HAP-1 (cell line): Measurements from ENCODE around the gene GNAT3.

ENCODE experiments used
- DNase-seq, 2 experiments: peaks; one replicate each; pipeline ENCODE4 v3.0.0-alpha.2; 2016 to 2020; ENCODE audit warnings: low spot score in 2 of 2
- H3K27me3 ChIP-seq: fragments of 250-450 bp; sonication (Bioruptor Pico); 2 replicates; pipeline ENCODE4 v1.5.1; 2020; ENCODE audit warnings: low read depth, mild to moderate bottlenecking, moderate library complexity
- H3K36me3 ChIP-seq: fragments of 250-450 bp; sonication (Bioruptor Pico); replicated peaks from 2 replicates; pipeline ENCODE4 v1.5.1; 2020; ENCODE audit warnings: mild to moderate bottlenecking
- H3K4me1 ChIP-seq: fragments of 250-450 bp; sonication (Bioruptor Pico); 2 replicates; pipeline ENCODE4 v1.5.1; 2020; ENCODE audit warnings: mild to moderate bottlenecking
- H3K4me3 ChIP-seq: fragments of 250-450 bp; sonication (Bioruptor Pico); 2 replicates; pipeline ENCODE4 v1.5.1; 2020; ENCODE audit warnings: mild to moderate bottlenecking, moderate library complexity
- H3K9me3 ChIP-seq: fragments of 250-450 bp; sonication (Bioruptor Pico); 2 replicates; pipeline ENCODE4 v1.5.1; 2020; ENCODE audit warnings: mild to moderate bottlenecking, moderate library complexity
- in situ Hi-C: fragments of 300-500 bp; cut with MboI; formaldehyde crosslinking; loops from 3 replicates; pipeline ENCODE4 v1.14.3; 2020; ENCODE audit warnings: low sequenced_read_pairs, inconsistent platforms, mixed read lengths

The GNAT3 gene

DNA sequence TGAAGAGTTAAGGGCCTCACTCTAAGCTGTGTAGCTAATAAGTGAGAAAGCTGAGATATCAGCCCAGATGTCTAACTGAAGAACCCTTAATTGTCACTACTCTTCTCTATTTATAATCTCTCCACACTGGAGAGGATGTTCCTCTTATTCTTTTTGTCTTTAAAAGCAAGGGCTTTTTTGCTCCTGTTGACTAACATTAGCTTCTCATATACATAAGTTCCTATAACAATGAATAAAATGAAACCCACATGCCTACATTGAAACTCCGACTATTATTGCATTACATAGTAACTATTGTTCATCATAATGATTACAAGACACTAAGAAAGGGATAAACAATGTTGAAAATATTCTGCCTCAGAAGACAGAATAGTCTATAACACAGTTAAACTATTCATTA lies 67.1 kb downstream of the GNAT3 start:
- DNase-seq, result peak in 1 of 2 experiments; percentile 70
- in situ Hi-C loops, result loop anchor here (25.0 kb wide), 2 partner anchors 217 to 1017 kb away; no protein-coding TSS in a partner anchor
- no peaks in the 10 kb centered on the region for H3K36me3 ChIP-seq
- H3K27me3 ChIP-seq, result no peaks in the 10 kb centered on the region
- no peaks in the 10 kb centered on the region for H3K9me3 ChIP-seq
- H3K4me1 ChIP-seq, result peaks cover 13% of the 10 kb centered on the region
- no peak overlapping the region for H3K4me3 ChIP-seq

DNA sequence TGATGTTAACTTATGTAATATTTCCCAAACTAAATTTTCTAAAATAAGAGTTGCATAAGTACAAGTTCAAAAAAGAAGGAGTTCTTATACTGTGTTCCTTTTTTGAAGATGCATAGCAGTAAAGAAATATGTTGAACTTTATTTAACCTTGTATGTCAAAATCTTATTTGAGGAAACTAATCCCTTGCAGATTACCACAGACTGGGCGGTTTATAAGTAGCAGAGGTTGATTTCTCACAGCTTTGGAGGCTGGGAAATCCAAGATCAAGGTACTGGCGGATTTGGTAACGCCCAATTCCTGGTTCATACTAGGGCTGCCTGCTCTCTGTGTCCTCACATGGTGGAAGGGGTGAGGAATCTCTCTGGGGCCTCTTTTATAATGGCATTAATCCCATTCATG lies 68.5 kb downstream of the GNAT3 start:
- DNase-seq, result no peak
- Histone ChIP-seq H3K36me3 (no peaks in the 10 kb centered on the region), H3K4me3 (no peak overlapping the region), H3K4me1 (peaks cover 13% of the 10 kb centered on the region), H3K9me3 (no peaks in the 10 kb centered on the region), H3K27me3 (no peaks in the 10 kb centered on the region)
- in situ Hi-C loops, result loop anchor here (25.0 kb wide), 2 partner anchors 219 to 1019 kb away; no protein-coding TSS in a partner anchor

GRCh38 chr7:80440883-80441282 lies 71.0 kb downstream of the GNAT3 start:
- Histone ChIP-seq H3K9me3 (no peaks in the 10 kb centered on the region; the same call in 1 of the 2 replicates), H3K4me3 (no peak overlapping the region), H3K36me3 (no peaks in the 10 kb centered on the region), H3K4me1 (peaks cover 13% of the 10 kb centered on the region), H3K27me3 (no peaks in the 10 kb centered on the region)
- in situ Hi-C loops, result loop anchor here (25.0 kb wide), 2 partner anchors 221 to 1021 kb away; no protein-coding TSS in a partner anchor
- DNase-seq, result no peak

DNA sequence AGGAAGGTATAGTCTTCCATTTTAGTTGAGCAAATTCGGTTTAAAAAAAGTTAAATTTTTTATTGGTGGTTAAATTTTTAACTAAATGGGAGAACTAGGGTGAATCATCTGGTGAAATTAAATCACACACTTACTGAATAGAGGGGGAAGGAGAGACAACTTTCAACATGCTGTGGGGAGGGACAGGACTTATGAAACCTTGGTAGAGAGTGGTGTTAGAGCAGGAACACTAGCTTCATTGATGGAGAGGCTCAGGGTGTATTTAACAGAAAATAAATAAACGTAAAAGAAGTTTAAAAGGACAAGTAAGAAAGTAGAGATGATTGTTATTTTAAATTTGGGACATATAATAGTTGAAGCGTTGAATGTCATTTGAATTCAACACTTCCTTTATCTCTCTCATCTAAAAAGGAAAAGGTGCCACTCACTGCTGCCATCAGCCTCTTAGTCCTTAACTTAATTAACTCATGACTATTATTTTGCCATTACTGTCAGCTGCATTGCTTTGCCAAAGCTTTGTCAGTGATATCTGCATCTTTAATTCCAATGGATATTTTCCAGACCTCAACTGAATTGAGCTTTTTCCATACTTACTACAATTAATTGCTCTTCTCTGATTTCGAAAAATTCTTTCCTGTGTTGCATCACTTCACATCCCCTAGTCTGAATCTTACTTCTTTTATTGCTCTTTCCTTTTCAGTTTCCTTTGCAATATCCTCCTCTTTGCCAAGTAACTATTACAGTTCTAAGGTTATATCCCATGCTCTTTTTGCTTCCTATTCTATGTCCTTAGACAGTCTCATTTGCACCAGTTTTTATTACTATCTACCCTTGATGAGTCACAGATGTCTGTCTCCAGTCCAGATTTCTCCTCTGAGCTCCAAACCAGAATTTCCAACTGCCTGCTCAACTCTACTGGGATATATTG lies 71.7 kb downstream of the GNAT3 start:
- in situ Hi-C loops, result loop anchor here (25.0 kb wide), 2 partner anchors 222 to 1022 kb away; no protein-coding TSS in a partner anchor
- DNase-seq, result no peak
- no peaks in the 10 kb centered on the region for H3K27me3 ChIP-seq

DNA sequence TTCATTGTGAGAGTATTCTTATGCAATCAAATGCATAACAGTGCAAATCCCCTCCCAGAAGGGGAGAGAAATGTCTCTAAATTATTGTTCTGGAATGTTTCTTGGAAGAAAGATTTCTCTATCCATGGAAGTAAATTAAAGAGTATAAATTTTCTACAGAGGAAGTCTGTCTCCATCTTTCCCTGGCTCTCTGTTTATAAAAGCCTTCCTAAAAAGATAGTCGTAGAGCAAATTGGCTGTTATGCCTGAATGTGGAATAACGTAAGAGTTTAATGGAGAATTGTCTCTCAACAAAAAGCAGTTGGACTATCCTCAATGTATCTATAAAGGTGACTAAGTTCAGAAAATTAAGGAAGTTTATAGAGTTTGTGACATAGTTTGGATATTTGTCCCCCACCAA lies 76.3 kb downstream of the GNAT3 start:
- DNase-seq, result no peak
- no peak overlapping the region for H3K4me3 ChIP-seq
- in situ Hi-C loops, result loop anchor here (25.0 kb wide), 2 partner anchors 227 to 1027 kb away; no protein-coding TSS in a partner anchor
- H3K9me3 ChIP-seq, result no peaks in the 10 kb centered on the region; the same call in 1 of the 2 replicates
- H3K27me3 ChIP-seq, result no peaks in the 10 kb centered on the region
- H3K36me3 ChIP-seq, result no peaks in the 10 kb centered on the region
- peaks cover 14% of the 10 kb centered on the region for H3K4me1 ChIP-seq

More for the DNA sequence above, 71.7 kb downstream of the GNAT3 start:
- no peak overlapping the region for H3K4me3 ChIP-seq
- H3K36me3 ChIP-seq, result no peaks in the 10 kb centered on the region
- no peaks in the 10 kb centered on the region; the same call in 1 of the 2 replicates for H3K9me3 ChIP-seq
- H3K4me1 ChIP-seq, result peaks cover 6% of the 10 kb centered on the region

- Histone ChIP-seq H3K4me1 (peaks cover 25% of the 10 kb centered on the region), H3K36me3 (no peaks in the 10 kb centered on the region), H3K9me3 (no peaks in the 10 kb centered on the region; the same call in 1 of the 2 replicates), H3K27me3 (no peaks in the 10 kb centered on the region), H3K4me3 (no peak overlapping the region)
- no peak for DNase-seq
- in situ Hi-C loops, result loop anchor here (25.0 kb wide), 2 partner anchors 228 to 1028 kb away; no protein-coding TSS in a partner anchor
These were observed 77.8 kb downstream of the GNAT3 start for GRCh38 chr7:80434047-80434446.

GRCh38 chr7:80432166-80432565 lies 79.7 kb downstream of the GNAT3 start:
- Histone ChIP-seq H3K4me3 (no peak overlapping the region), H3K27me3 (no peaks in the 10 kb centered on the region), H3K9me3 (no peaks in the 10 kb centered on the region; the same call in 1 of the 2 replicates), H3K4me1 (peaks cover 28% of the 10 kb centered on the region), H3K36me3 (no peaks in the 10 kb centered on the region)
- in situ Hi-C loops, result loop anchor here (25.0 kb wide), 2 partner anchors 230 to 1030 kb away; no protein-coding TSS in a partner anchor
- DNase-seq, result no peak

DNA sequence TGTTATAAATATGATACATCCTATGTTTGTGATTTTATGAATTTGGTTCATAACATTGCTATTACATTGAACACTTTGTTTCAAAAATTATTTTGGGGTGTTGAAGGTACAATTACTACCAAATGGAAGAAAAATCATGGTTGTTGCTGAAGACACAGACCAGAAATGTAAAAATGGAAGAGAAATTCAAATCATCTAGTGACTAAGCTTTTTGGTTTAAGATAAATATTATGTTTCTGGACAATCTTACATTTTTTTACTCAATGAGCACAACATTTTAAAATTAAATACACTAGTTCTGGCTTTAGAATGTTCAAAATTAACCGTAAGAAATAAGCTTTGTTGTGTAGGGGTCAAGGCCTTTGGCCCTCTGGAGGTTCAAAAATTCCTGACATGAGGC lies 82.7 kb downstream of the GNAT3 start:
- Histone ChIP-seq H3K4me1 (peaks cover 30% of the 10 kb centered on the region), H3K4me3 (no peak overlapping the region), H3K36me3 (no peaks in the 10 kb centered on the region), H3K9me3 (no peaks in the 10 kb centered on the region), H3K27me3 (no peaks in the 10 kb centered on the region)
- in situ Hi-C loops, result loop anchor here (25.0 kb wide), 2 partner anchors 233 to 1033 kb away; no protein-coding TSS in a partner anchor
- no peak for DNase-seq

- H3K9me3 ChIP-seq, result no peaks in the 10 kb centered on the region; the same call in 1 of the 2 replicates
- 0 out of 2 replicates have a peak, but pooled peaks cover 4% of the 10 kb centered on the region for H3K36me3 ChIP-seq
- in situ Hi-C loops, result loop anchor here (25.0 kb wide), 2 partner anchors 234 to 1034 kb away; no protein-coding TSS in a partner anchor
- peaks cover 38% of the 10 kb centered on the region for H3K4me1 ChIP-seq
- H3K27me3 ChIP-seq, result no peaks in the 10 kb centered on the region
- peak; percentile 56 to 90 for DNase-seq
- H3K4me3 ChIP-seq, result no peak overlapping the region
These were observed 83.5 kb downstream of the GNAT3 start for GRCh38 chr7:80428161-80429054.

DNA sequence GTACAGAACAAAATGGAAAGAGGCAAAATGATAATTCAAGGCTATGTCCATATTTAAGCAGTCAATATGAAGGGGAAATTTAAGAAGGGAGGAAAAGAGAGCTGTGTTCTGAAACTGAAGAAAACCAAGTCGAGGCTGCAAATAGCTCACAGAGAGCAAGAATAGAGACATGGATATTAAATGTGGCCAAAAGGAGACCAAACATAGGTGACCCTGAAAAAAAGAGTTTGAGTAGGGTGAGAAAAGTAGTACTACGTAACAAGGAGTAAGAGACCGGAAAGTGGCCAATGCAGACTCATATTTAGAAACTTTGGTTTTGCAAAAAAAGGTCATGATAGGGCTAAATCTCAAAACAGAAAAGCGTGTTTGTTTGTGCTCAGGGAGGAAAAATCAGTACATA lies 84.6 kb downstream of the GNAT3 start:
- peaks cover 42% of the 10 kb centered on the region for H3K4me1 ChIP-seq
- DNase-seq, result no peak
- no peaks in the 10 kb centered on the region; the same call in 1 of the 2 replicates for H3K9me3 ChIP-seq
- 0 out of 2 replicates have a peak, but pooled peaks cover 4% of the 10 kb centered on the region for H3K36me3 ChIP-seq
- H3K4me3 ChIP-seq, result no peak overlapping the region
- H3K27me3 ChIP-seq, result no peaks in the 10 kb centered on the region
- in situ Hi-C loops, result loop anchor here (25.0 kb wide), 2 partner anchors 235 to 1035 kb away; no protein-coding TSS in a partner anchor

DNA sequence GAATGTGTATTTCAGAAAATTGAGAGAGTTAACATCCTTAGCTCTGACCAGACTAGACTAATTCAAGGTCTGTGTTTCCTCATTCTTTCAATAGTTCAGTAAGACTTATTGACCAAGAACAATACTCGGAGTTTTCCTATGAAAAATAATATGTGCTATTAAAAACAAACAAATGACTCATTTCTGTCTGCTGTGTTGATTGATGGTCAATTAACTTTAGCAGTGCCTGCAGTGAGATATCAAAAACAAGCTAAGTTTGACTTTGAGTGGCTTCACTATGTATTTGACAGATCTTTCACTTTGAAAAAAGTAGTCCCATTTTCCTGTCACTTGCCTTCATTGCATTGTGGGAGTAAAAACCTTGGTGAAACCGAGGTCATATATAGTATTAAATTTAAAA lies 91.0 kb downstream of the GNAT3 start:
- Histone ChIP-seq H3K27me3 (no peaks in the 10 kb centered on the region), H3K4me1 (peaks cover 13% of the 10 kb centered on the region), H3K36me3 (0 out of 2 replicates have a peak, but pooled peaks cover 4% of the 10 kb centered on the region), H3K4me3 (no peak overlapping the region), H3K9me3 (no peaks in the 10 kb centered on the region; the same call in 1 of the 2 replicates)
- no peak for DNase-seq
- in situ Hi-C loops, result loop anchor here (25.0 kb wide), 1 partner anchor 284 kb away; the partner anchor contains the start of gene GNAI1

DNA sequence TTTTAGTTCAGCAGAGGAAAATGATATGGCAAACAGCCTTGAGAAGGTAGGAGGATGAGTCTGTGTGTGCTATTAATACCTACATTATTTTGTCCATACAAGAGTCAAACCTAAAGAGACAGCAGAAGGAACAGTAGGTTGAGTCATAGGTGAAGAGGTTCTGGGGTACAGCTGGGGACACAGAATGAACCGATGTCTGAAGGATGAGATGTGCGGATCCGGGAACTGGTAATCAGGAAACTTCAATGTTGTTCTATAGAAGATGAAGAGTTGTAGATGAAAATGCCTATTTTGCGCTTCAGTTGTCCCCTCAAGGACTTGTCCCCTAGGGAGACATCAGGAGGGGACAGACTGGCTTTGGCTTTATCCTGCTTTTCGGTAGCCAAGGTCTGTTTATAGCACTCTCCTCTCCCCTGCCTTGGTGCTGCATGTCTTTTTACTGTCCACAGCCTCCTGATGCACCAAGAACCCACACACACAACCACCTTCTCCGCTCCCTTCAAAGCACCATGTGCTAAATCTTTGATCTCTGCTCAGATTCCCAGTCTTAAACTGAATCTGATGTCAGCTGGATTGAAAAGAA lies 94.6 kb downstream of the GNAT3 start:
- Histone ChIP-seq H3K36me3 (no peaks in the 10 kb centered on the region), H3K4me3 (no peak overlapping the region), H3K27me3 (no peaks in the 10 kb centered on the region), H3K9me3 (no peaks in the 10 kb centered on the region), H3K4me1 (peaks cover 14% of the 10 kb centered on the region)
- in situ Hi-C loops, result loop anchor here (25.0 kb wide), 1 partner anchor 280 kb away; the partner anchor contains the start of gene GNAI1
- no peak for DNase-seq
